Mammary epithelial cell (primary cell): Measurements from ENCODE around the gene KCNF1.

ENCODE experiments used
- CTCF ChIP-seq, 2 donors: IDR thresholded peaks in 1 of 2; conservative IDR thresholded peaks in 1 of 2; 2 replicates each; pipeline ENCODE4 v1.5.1; 2011 to 2012; ENCODE audit warnings: inconsistent platforms in 2 of 2, low read length in 2 of 2, mild to moderate bottlenecking in 2 of 2, control low read depth in 1 of 2, low read depth in 1 of 2; ENCODE audit not compliant: insufficient read depth in 1 of 2; ENCODE audit errors: extremely low read depth in 1 of 2
- EZH2 ChIP-seq: IDR thresholded peaks from 2 replicates; pipeline ENCODE4 v1.6.1; 2012; ENCODE audit warnings: low read length, inconsistent platforms, borderline replicate concordance

GRCh38 chr2:10864251-10864650 is 47.5 kb upstream of the KCNF1 start:
- TF ChIP-seq CTCF (conservative IDR thresholded peaks at IDR 0.05 in 1 of 2, IDR thresholded peaks at IDR 0.05 in 1 of 2; ENCODE audit: extremely low read depth in 1 of 2, insufficient read depth in 1 of 2, low read depth in 1 of 2, low read length in 2 of 2): no peak
- no peak for TF ChIP-seq EZH2
